ENCODE results near the gene GPR68.

DNA sequence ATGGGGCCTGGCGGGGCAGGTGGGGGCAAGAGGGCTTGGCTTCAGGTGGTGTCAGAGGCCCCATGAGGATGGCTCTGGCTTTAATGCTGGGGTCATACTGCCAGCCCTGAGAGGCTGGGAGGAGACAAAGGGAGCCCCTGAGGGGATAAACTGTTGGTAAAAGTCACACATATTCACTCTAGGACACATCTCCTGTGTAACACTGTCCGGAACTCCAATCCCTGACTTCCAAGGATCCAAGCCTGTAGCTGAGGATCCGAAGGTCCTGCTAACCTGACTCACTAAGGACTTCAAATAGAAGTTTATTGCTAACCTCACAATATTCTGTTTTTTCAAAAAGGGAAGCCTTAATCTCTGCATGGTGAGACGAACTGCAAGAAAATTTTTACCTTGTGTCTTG, 39.2 kb upstream of the GPR68 start:
- TF ChIP-seq, protein P1, sequence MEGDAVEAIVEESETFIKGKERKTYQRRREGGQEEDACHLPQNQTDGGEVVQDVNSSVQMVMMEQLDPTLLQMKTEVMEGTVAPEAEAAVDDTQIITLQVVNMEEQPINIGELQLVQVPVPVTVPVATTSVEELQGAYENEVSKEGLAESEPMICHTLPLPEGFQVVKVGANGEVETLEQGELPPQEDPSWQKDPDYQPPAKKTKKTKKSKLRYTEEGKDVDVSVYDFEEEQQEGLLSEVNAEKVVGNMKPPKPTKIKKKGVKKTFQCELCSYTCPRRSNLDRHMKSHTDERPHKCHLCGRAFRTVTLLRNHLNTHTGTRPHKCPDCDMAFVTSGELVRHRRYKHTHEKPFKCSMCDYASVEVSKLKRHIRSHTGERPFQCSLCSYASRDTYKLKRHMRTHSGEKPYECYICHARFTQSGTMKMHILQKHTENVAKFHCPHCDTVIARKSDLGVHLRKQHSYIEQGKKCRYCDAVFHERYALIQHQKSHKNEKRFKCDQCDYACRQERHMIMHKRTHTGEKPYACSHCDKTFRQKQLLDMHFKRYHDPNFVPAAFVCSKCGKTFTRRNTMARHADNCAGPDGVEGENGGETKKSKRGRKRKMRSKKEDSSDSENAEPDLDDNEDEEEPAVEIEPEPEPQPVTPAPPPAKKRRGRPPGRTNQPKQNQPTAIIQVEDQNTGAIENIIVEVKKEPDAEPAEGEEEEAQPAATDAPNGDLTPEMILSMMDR (IDR thresholded peaks at IDR 0.05; ENCODE audit: low read length): no peak
- TF ChIP-seq EZH2phosphoT487 (IDR thresholded peaks at IDR 0.05; ENCODE audit: low read length) (no peak), EZH2 (optimal IDR thresholded peaks at IDR 0.05; ENCODE audit: low read depth, low read length) (no peak)
